Hair follicular keratinocyte (primary cell): ENCODE data around the gene NUDT17. TPM values are rescaled to one million over a fixed set of nuclear protein-coding genes. Genes with fewer than 3 reads are reported as not detected.

Source experiments
- total RNA-seq: library from RNA; depleted of rRNA; stranded (reverse); fragments of >200 nt; gene quantifications from 2 replicates; pipeline ENCODE4 v1.2.3, GENCODE V29; 2015

Gene NUDT17
- 2.8 and 5.2 TPM in 2 replicates for total RNA-seq

DNA sequence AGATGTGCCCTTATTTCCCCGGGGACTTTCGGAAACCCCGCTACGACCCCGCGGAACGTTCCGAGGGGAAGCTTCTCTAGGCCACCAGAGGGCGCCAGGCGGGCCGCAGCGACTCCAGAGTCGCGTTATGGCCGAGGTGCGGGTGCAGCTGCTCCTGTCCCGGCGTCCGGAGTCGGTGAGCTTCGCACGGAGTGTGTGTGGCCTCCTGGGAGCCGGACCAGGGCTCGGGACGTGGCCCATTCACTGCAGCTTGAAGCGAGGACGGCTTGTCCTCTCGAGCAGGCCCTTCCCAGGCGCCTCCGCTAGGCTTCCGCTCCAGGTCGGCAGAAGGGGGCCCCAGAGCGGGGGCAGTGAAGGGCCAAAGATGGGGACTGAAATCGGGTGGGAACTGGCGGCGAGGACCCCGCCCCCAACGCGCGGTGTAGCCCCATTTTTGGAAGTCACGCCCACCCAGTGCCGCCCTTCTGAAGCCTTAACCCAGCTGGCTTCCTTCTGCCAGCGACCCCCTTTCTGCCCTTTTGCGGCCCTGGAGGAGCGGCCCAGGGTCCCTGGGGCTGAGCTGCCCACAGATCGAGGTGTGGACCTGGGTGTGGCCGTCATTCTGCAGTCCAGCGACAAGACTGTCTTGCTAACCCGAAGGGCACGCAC, at the start of gene NUDT17:
TSS of gene NUDT17 (plus strand) at position 117 of the 648 bp plus-strand sequence. CDS start at position 128, 11 bp downstream.

DNA sequence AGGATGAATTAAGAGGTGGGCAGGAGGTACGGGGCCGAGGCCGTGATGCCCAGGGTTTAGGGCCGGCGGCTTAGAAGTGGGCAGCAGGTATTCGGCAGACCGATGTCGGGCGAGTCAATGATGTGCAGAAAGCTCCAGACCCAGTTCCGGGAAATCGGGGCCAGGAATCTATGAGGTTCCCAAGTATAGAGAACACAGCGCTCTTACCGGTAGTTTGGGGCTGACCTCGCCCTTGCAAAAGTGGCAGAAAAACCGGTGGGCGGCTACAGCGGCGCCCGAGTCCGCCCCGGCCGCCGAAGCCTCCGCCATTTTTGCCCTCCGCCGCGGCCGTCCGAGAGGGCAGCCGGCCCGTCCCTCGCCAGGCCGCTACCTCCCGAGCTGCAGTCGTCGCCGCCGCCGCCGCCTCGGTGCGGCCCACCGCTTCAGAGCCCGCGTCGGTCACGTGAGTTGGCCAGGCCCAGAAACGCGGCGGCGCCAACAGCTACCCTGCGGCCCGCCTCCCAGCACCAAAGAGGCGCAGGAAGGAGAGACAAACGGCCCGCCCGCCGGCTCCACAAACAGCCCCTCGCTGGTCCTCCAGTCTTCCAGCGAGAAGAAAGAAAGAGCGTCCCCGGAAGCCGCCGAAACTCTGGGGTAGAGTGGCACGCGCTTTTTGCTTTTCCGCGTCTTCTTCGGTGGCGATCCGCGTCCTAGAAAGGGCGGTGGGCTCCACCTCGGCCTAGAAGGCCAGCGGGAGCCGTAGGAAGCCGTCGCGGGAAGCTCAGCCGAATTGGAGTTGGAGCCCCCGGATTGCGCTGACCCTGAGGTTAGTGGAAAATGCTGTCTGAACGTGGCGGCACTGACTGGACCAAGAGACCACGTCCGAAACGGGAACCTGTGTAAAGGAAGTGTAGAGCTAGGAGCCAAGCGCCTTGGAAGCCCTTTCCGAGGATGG, 21.6 kb upstream of the NUDT17 start, which contains the start of the genes POLR3C and RNF115:
TSS of gene POLR3C (plus strand) at position 636 of the 934 bp plus-strand sequence. CDS start 1,577 bp downstream, outside the sequence.
TSS of gene RNF115 (minus strand) at position 531 of the 934 bp plus-strand sequence. CDS start at position 309, 222 bp downstream.

DNA sequence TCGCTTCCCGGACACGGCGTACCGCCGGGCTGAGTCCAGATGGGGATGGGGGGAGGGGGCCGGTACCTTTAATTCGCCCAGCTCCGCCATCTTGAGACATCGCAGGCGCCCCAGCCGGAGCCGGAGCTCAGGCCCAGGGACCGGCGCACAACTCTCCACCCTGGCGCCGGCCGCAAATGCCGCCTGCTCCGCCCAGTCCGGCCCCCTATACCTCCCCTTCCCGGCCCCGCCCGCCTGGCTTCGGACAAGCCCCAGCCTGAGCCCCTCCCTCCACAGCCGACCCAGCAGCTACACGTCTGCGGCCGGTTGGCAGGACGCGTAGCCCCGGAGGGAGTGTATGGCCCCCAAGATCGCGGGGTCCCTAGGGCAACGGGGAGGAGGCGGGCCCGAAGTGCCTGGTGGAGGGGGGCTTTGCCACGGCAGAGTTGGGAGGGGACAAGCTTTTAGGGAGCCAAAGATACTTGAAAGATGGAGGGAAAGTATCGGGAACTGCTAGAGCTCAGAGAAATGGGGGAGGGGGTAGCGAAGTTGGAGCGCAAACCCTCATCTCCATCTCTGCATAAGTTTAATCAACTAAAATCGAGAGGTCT, 13.6 kb downstream of the NUDT17 start, which contains the start of gene PIAS3:
TSS of gene PIAS3 (minus strand) at position 181 of the 590 bp plus-strand sequence. CDS start at position 90, 91 bp downstream.

DNA sequence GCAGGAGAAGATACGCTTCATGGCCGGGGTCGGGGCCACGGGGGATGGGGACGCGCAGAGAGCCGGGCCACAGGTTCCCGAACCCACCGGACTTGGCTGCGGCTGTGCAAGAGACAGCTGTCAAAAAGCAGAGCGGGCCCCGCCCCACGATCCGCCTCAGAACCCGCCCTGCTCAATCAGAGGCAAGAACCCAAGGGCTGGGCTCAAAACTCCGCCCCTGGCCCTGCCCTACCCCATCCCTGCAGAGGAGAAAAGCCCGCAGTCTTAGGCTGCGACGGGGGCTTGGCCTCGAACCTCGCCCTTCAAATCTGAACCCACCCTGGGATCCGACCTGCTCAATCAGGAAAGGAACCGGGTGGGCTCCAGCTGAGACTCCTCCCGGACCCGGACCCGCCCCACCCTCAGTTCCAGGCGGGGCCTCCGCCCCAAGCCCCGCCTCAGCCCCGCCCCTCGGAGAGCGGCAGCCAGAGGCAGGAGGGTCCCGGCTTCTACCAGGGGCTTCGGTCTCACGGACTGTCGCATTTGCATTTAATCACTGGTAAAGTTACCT, 40.4 kb downstream of the NUDT17 start, which contains the start of gene ANKRD35:
TSS of gene ANKRD35 (minus strand) at position 129 of the 550 bp plus-strand sequence. CDS start at position 21, 108 bp downstream.

Other genes with a start within 250 kb of the NUDT17 start
- 18.6 and 23.1 TPM in 2 replicates for gene GPR89A, start 237.6 kb upstream of the NUDT17 start, total RNA-seq
- 0.23 and 0.39 TPM in 2 replicates for gene PDZK1, start 138.3 kb upstream of the NUDT17 start, total RNA-seq
- not detected in 2 replicates for gene CD160, start 126.1 kb upstream of the NUDT17 start, total RNA-seq
- gene RNF115, start 21.5 kb upstream of the NUDT17 start, total RNA-seq = 5.0 and 5.2 TPM in 2 replicates
- gene POLR3C, start 21.4 kb upstream of the NUDT17 start, total RNA-seq = 22.6 and 28.4 TPM in 2 replicates
- gene PIAS3, start 13.5 kb downstream of the NUDT17 start, total RNA-seq = 22.4 and 31.5 TPM in 2 replicates
- gene ANKRD35, start 40.2 kb downstream of the NUDT17 start, total RNA-seq = 0.15 TPM in 1 of 2 replicates, not detected in the other
- gene ITGA10, start 64.4 kb downstream of the NUDT17 start, total RNA-seq = 0.70 and 1.2 TPM in 2 replicates
- gene PEX11B, start 73.1 kb downstream of the NUDT17 start, total RNA-seq = 24.5 and 25.3 TPM in 2 replicates
- 127 and 248 TPM in 2 replicates for gene RBM8A, start 81.9 kb downstream of the NUDT17 start, total RNA-seq
- gene LIX1L, start 112.4 kb downstream of the NUDT17 start, total RNA-seq = 17.4 and 25.0 TPM in 2 replicates
- gene ANKRD34A, start 118.9 kb downstream of the NUDT17 start, total RNA-seq = 0.49 and 0.70 TPM in 2 replicates
- gene POLR3GL, start 119.1 kb downstream of the NUDT17 start, total RNA-seq = 11.9 and 12.7 TPM in 2 replicates
- 22.7 and 104 TPM in 2 replicates for gene TXNIP, start 150.9 kb downstream of the NUDT17 start, total RNA-seq
- gene HJV, start 176.1 kb downstream of the NUDT17 start, total RNA-seq = not detected in 2 replicates